Measurements from ENCODE around the gene C6orf136.
A peak's percentile ranks its signal among the peaks of the same experiment; 100 is the strongest.
"Not testable (repeated sequence)": the region's sequence is repeated elsewhere in the genome, so short reads cannot be mapped to it uniquely, and the experiment has no call there.

C6orf136 gene

GRCh38 chr6:30657922-30658321 lies 11.0 kb downstream of the C6orf136 start:
- not testable (repeated sequence) for DNase-seq, ATAC-seq

GRCh38 chr6:30664994-30665767 lies 18.2 kb downstream of the C6orf136 start:
- no peak for ATAC-seq
- no peak for DNase-seq

DNA sequence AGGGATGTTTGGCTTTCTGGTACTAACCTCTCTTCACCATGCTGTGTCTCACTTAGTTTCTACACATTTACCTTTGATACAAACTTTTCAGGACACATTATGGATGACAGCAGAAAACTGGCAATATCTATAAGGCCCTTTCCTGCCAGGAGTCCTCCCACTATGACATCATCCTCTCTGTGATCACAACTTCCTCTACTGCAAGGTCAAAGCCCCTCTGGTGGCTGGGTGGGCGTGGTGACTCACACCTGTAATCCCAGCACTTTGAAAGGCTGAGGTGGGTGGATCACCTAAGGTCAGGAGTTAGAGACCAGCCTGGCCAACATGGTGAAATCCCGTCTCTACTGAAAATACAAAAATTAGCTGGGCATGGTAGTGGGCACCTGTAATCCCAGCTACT lies 19.4 kb downstream of the C6orf136 start:
- DNase-seq (peak; percentile 77), ATAC-seq (peak; percentile 90)

GRCh38 chr6:30670760-30671527 lies 24.0 kb downstream of the C6orf136 start:
- ATAC-seq, result no peak
- no peak for DNase-seq

- ATAC-seq, result peak; percentile 81
- peak; percentile 95 for DNase-seq
Observed at GRCh38 chr6:30672445-30673253, 25.7 kb downstream of the C6orf136 start, which contains the start of gene DHX16. Gene DHX16 (minus strand): TSS chr6:30673006. CDS start chr6:30672841, 165 bp downstream.

DNA sequence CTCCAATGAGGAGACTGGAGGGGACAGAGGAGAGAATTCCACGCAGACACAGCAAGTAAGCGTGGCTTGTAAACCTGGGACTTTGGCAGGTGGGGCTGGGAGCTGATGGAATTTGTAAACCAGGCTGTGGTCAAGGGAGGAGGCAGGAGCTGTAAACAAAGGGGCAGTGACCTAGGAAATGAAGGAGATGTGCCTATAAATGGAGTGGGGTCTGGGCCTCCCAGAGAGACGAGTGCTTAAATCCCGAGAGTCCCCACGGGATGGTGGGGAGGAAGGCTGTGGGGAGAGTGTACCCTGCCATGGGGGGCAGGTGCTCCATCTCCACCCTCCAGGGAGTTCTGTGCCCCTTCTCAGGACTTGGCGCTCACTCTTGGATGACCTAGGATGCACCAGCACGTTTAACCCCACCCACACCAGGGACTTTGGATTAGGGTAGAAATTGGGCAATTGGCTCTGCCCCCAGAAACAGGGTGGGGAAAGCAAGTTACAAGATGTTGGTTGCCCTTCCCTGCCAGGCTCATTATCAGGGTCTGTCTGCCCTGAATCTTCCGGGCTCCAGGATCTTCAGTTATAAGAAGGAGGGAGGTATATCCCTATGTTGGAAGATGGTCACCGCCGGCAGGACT lies 29.8 kb downstream of the C6orf136 start:
- DNase-seq (no peak), ATAC-seq (no peak)

DNA sequence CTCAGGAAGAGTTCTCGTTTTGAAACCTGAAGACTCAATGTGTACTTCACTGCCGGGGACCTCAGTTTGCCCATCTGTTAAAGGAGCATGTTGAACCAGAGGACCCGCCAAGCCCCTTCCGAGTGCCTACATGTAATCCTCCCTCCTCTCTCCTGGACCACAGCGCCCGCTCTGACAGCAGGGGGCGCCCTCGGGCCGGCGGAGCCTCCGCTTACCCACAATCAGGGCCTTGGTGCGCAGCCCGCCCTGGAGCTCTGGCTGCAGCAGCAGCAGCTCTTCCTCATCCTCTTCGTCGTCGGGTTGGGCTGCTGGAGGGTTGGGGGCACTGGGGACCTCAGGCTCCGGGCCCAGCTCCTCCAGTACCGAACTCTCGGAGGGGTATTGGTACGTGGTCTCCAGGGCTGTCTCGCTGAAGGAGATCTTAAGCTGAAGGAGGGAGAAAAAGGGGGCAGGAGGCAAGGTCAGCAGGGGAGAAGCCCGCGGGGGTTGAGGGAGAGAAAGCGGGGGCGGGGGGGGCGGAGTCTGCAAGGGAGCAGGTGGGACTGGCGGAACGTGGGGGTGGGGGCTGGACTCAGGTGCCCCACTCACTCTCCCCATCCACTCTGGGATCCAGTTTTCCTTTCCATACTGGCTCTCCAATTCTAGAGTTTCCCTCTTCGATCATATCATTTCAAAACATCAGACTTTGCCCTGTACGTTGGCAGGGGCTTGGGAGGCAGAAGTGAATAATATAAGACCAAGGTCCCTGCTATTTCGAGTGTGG lies 32.2 kb downstream of the C6orf136 start:
- DNase-seq (peak; percentile 95), ATAC-seq (peak; percentile 57)

DNA sequence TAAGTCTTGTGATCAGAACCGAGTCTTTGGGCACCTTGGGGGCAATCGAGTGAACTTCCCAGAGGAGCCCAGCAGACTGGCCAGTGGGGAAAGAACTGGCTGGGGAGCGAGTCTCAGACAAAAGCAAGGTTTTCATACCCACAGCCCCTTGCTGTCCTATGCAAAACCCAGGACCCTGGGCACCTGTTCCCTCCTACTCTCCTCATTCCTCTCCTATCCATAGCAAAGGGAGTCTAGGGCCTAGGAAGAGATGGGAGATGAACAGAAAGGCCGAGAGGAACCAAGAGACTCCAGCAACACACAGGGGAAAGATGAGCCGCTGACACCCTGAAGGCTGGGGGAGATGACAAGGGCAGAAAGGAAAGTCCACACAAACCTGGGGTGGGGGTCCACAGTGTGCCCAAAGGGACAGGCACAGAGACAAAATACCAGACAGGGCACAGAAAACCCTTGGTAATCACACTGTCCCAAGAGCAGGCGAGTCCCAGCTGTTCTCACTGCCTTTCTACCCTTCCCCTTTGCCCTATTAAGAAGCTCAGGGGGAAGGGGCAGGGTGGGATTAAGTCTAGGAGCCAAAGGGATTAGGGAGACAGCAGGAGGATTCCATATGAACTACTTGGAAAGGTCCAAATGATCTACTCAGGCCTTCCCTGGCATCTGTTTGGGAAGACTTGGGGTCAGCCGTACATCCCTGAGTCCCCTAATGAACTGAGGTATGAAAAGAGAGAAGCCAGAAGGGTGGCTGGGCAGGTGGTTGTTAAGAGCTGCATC lies 33.0 kb downstream of the C6orf136 start:
- DNase-seq, result no peak
- ATAC-seq, result no peak

- ATAC-seq, result no peak
- no peak for DNase-seq
Observed at GRCh38 chr6:30681766-30682142, 34.8 kb downstream of the C6orf136 start.

- DNase-seq (peak; percentile 89), ATAC-seq (peak; percentile 72)
Observed at GRCh38 chr6:30682143-30683117, 35.5 kb downstream of the C6orf136 start.

DNA sequence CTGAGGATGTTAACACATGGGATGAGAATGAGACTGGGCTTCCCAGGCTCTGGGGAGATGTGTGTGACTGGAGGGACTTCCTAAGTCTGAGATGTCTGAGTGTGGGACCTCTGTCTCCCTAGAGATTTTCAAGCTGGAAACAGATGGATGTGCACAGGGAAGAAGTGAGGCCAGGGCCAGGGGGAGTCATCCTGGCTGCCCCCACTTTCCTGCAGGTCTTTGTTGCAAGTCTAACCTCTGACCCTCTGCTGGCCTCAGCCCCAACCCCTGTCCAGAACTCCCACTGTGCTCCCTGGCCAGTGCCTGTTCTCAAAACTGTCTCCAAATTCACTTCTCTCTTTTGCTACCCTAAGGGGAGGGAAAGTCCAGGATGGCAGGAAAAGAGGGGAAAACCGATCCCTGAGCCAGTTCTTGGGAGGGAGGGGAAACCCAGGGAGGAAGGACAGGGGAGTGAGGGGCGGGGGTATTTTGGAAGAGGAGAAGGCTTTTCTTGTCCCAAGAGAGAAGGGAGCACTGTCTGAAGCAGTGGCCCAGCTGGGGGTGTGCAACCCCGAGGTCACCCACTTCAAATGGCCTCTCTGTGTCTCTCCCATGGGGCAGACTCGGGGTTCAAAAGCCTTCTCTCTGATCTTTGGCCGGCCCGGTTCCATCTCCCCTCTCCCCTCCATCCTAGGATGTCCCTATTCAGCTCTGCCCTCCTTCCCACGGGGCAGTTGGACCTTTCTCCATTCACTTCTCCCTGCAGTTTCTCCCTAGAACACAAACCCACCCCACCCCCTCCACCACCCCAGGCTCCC lies 36.4 kb downstream of the C6orf136 start:
- no peak for DNase-seq
- no peak for ATAC-seq

DNA sequence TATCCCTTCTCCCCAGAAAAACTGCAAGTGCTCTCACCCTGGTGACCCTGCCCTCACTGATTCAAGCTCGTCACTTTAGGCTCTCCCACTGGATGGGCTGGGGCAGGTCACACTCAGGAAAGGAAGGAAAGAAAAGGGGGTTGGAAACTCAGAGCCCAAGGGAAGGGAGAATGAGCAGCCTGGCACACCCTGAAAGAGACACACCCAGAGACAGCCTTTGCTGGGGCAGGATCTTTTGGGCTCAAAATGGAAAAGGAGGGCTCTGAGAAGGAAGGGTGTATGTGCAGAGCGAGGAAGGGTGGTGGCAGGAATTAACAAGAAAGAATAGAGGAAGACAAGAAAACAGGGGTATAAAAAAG lies 37.0 kb downstream of the C6orf136 start:
- DNase-seq (no peak), ATAC-seq (no peak)

DNA sequence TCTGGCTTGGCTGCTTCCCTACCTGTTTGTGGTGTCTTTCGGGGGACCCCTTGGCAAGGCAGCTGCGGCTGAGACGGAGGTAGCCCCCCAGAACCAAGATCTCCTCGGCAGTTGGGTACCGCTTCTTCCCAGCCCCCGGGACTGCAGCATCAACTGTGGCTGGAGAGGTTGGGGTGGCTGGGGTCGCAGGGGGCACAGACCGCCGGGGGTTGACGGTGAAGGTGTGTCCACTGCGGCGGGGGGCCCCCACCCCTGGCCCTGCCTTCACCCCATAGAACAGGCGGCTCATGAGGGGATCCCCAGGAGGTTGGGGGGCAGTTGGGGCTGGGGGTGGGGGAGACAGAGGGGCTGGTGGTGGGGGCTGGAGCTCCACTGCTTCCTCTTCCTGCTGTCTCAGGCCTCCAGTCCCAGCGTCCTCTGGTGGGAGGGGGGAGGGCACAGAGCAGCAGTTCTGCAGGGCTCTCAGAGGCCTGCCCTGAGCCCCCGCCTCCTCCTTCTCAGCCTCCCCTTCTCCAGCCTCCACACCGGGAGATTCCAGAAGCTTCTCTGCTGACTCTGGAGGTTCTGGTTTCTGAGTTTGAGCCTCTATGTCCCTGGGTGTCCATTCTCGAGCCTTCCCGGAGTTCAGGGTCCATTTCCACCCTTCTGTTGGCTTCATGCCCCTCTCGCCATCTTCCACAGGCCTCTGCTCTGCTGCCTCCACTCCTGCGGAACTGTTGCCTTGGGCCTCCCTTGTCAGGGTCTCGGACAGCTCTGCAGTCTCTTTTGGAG lies 37.6 kb downstream of the C6orf136 start:
- no peak for ATAC-seq
- DNase-seq, result peak; percentile 66

DNA sequence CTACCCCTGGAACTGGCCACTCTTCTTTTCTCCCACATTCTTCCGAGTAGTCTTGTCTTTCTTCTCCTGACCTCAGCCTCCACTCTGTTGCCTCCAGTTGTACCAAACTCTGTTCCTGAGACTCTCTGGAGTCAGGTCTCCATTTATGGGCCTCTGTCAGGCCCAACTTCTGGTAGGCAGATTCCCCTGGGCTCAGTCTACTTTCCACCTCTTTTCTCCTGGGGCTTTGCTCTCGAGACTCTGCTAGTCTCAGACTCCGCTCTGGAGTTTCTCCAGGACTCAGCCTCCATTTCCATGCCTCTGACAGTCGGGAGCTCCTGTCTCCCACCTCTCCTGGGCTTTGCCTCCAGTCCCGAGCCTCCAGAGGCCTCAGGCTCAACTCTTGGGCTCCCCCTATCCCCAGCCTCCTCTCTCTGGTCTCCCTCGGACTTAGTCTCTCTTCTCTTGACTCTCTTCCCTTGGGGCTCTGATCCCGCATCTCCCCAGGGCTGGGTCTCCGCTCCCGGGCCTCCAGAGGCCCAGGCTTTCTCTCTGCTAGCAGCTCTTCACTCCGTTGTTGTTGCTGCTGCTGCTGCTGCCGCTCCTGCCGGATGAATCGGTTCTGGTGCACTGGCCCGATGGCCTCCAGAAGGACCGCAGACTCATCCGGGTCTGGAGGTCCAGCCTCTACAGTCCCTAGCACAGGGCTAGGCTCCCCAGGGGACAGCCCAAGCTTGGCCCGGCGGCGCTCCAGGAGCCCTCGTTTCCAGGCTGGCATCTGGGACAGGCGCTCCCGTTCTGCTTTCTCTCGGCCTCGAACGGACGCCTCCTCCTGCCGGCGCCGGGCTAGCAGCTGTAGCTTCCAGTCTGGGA lies 38.5 kb downstream of the C6orf136 start:
- DNase-seq, result peak; percentile 41
- ATAC-seq, result no peak

DNA sequence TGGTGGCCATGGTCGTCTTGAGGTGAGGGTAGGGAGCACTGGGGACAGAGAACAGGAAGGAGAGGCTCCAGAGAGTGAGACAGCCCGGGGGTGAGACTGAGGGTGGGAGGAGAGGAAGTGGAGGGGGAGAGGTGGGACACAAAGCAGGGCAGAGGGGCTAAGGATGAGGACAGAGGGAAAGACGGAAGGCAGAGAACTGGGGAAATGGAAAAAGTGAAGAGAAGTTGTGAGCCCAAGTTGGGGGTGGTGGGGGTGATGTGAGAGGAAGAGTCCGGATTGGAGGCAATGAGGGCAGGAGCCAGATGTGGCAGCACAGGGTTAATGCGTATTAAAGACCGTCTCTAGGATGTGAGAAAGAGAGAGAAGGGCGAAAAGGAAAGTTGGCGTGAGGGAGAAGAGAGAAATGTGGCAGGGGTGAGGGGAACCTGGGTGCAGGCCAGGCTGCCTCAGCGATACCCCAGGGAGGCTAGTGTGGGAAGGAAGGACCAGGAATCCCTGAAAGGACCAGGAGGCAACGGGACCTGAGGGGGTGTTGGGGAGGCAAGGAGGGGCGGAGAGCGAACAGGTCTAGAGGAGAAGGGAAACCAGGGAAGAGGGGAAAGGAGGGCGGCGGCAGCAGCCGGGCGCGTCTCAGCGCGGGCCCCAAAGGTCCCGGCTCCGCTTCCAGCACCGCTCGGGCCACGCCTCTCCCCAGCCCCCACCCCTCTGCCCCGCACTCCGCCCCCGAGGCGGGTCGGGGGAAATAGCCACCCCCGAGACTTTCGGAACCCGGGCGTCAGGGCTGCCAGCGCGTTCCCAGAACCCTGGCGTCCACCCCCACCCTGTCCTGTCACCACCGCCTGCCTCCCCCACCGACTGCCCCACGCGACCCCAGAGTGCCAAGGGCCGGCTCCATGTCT lies 39.3 kb downstream of the C6orf136 start, which contains the start of gene PPP1R18:
Gene PPP1R18 (minus strand): TSS at position 637 of the 899 bp plus-strand sequence. CDS start 627 bp downstream, at position 10.
- DNase-seq, result peak; percentile 90
- ATAC-seq, result peak; percentile 33
